Neural progenitor cell (in vitro differentiated cells): ENCODE measurements around the gene TNIK. TPM values are rescaled to one million over a fixed set of nuclear protein-coding genes. Genes with fewer than 3 reads are reported as not detected.

ENCODE experiments used
- DNase-seq: peaks from one replicate; pipeline ENCODE4 v3.0.0-alpha.2; 2016; ENCODE audit warnings: low spot score
- H2AFZ ChIP-seq: fragments of 200-600 bp; sonication (generic); replicated peaks from 2 replicates; pipeline ENCODE4 v1.6.1; 2016; ENCODE audit warnings: antibody characterized with exemption
- H3F3A ChIP-seq: fragments of 200-600 bp; sonication (generic); 2 replicates; pipeline ENCODE4 v1.6.1; 2016; ENCODE audit warnings: antibody characterized with exemption, low read depth
- H3K27ac ChIP-seq: fragments of 200-600 bp; sonication (generic); 2 replicates; pipeline ENCODE4 v1.5.1; 2016; ENCODE audit warnings: mild to moderate bottlenecking
- H3K27me3 ChIP-seq: fragments of 200-600 bp; sonication (generic); 2 replicates; pipeline ENCODE4 v1.6.1; 2016; ENCODE audit warnings: mild to moderate bottlenecking, moderate library complexity
- H3K36me3 ChIP-seq: fragments of 200-600 bp; sonication (generic); 2 replicates; pipeline ENCODE4 v1.5.1; 2016
- H3K4me1 ChIP-seq: fragments of 200-600 bp; sonication (generic); 2 replicates; pipeline ENCODE4 v1.6.1; 2016; ENCODE audit warnings: mixed run types
- H3K4me2 ChIP-seq: fragments of 200-600 bp; sonication (generic); 2 replicates; pipeline ENCODE4 v1.6.1; 2016
- H3K4me3 ChIP-seq: fragments of 200-600 bp; sonication (generic); 2 replicates; pipeline ENCODE4 v1.5.1; 2016
- H3K79me2 ChIP-seq: fragments of 200-600 bp; sonication (generic); 2 replicates; pipeline ENCODE4 v1.6.1; 2016; ENCODE audit warnings: low read depth
- H3K9ac ChIP-seq: fragments of 200-600 bp; sonication (generic); 2 replicates; pipeline ENCODE4 v1.6.1; 2016
- H3K9me3 ChIP-seq: fragments of 200-600 bp; sonication (generic); 2 replicates; pipeline ENCODE4 v1.5.1; 2016; ENCODE audit warnings: low read depth
- H4K20me1 ChIP-seq: fragments of 200-600 bp; sonication (generic); 2 replicates; pipeline ENCODE4 v1.6.1; 2016; ENCODE audit warnings: low read depth
- H3K27ac Mint-ChIP-seq: 3 replicates; pipeline ENCODE4 v1.8.0; 2021; ENCODE audit warnings: mixed read lengths
- H3K27me3 Mint-ChIP-seq: 2 replicates; pipeline ENCODE4 v1.8.0; 2022; ENCODE audit warnings: low read depth, mild to moderate bottlenecking, inconsistent platforms, moderate library complexity, mixed read lengths; ENCODE audit not compliant: insufficient read depth
- H3K36me3 Mint-ChIP-seq: 3 replicates; pipeline ENCODE4 v1.8.0; 2021; ENCODE audit warnings: mixed read lengths
- H3K4me1 Mint-ChIP-seq: 3 replicates; pipeline ENCODE4 v1.8.0; 2021; ENCODE audit warnings: mixed read lengths
- H3K4me3 Mint-ChIP-seq: 3 replicates; pipeline ENCODE4 v1.8.0; 2021; ENCODE audit warnings: mild to moderate bottlenecking, moderate library complexity, mixed read lengths
- H3K9me3 Mint-ChIP-seq: 3 replicates; pipeline ENCODE4 v1.8.0; 2020; ENCODE audit warnings: mixed read lengths
- EZH2 ChIP-seq: fragments of 200-600 bp; sonication (generic); IDR thresholded peaks from 2 replicates; pipeline ENCODE4 v1.6.1; 2017; ENCODE audit warnings: antibody characterized with exemption, mild to moderate bottlenecking, moderate library complexity
- EZH2phosphoT487 ChIP-seq: fragments of 200-600 bp; sonication (generic); IDR thresholded peaks from 2 replicates; pipeline ENCODE4 v1.6.1; 2017; ENCODE audit warnings: antibody characterized with exemption
- total RNA-seq: library from RNA; depleted of rRNA; stranded (reverse); fragments of >200 nt; gene quantifications from 2 replicates; pipeline ENCODE4 v1.2.3, GENCODE V29; 2015; ENCODE audit warnings: low replicate concordance
- TF ChIP-seq, protein P1 (sequence below): fragments of 200-600 bp; sonication (generic); IDR thresholded peaks from 2 replicates; pipeline ENCODE4 v1.5.1; 2017; ENCODE audit warnings: antibody characterized with exemption, mild to moderate bottlenecking

The TNIK gene
- total RNA-seq, 1 donor from 2014 or later: 3.0 TPM

DNA sequence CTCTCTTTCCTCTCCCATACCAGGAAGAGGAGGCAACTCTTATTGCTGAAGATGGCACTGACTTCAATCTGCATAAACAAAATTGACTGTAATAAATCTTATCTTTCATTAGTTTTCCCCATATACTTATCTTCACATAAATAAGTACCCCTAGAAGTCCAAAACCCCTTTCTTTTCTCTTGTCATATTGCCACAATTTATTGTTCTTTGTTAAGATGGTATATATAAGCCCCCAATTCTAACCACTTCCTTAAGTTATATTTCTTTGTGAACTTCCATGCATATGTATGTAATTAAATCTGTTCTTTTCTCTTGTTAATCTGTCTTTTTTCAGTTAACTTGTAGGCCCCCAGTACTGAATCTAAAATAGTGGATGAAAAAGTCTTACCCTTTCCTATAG lies 68.8 kb downstream of the TNIK start:
- Histone ChIP-seq H3K79me2 (no peaks in the 10 kb centered on the region), H3K27me3 (no peaks in the 10 kb centered on the region), H3K36me3 (no peaks in the 10 kb centered on the region), H3K4me2 (no peak overlapping the region), H4K20me1 (no peaks in the 10 kb centered on the region), H3K9ac (no peak overlapping the region), H3K9me3 (peaks cover 5% of the 10 kb centered on the region), H2AFZ (no peak overlapping the region), H3K4me3 (no peak overlapping the region), H3K4me1 (peaks cover 56% of the 10 kb centered on the region), H3K27ac (no peak overlapping the region), H3F3A (peaks cover 12% of the 10 kb centered on the region)
- Mint-ChIP-seq H3K4me1 (peaks cover 64% of the 10 kb centered on the region), H3K27me3 (no peaks in the 10 kb centered on the region), H3K9me3 (peaks cover 6% of the 10 kb centered on the region), H3K36me3 (peaks cover 10% of the 10 kb centered on the region), H3K4me3 (no peak overlapping the region), H3K27ac (no peak overlapping the region)
- TF ChIP-seq EZH2phosphoT487: no peak
- TF ChIP-seq, protein P1, sequence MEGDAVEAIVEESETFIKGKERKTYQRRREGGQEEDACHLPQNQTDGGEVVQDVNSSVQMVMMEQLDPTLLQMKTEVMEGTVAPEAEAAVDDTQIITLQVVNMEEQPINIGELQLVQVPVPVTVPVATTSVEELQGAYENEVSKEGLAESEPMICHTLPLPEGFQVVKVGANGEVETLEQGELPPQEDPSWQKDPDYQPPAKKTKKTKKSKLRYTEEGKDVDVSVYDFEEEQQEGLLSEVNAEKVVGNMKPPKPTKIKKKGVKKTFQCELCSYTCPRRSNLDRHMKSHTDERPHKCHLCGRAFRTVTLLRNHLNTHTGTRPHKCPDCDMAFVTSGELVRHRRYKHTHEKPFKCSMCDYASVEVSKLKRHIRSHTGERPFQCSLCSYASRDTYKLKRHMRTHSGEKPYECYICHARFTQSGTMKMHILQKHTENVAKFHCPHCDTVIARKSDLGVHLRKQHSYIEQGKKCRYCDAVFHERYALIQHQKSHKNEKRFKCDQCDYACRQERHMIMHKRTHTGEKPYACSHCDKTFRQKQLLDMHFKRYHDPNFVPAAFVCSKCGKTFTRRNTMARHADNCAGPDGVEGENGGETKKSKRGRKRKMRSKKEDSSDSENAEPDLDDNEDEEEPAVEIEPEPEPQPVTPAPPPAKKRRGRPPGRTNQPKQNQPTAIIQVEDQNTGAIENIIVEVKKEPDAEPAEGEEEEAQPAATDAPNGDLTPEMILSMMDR: no peak
- no peak for TF ChIP-seq EZH2
- DNase-seq: no peak

DNA sequence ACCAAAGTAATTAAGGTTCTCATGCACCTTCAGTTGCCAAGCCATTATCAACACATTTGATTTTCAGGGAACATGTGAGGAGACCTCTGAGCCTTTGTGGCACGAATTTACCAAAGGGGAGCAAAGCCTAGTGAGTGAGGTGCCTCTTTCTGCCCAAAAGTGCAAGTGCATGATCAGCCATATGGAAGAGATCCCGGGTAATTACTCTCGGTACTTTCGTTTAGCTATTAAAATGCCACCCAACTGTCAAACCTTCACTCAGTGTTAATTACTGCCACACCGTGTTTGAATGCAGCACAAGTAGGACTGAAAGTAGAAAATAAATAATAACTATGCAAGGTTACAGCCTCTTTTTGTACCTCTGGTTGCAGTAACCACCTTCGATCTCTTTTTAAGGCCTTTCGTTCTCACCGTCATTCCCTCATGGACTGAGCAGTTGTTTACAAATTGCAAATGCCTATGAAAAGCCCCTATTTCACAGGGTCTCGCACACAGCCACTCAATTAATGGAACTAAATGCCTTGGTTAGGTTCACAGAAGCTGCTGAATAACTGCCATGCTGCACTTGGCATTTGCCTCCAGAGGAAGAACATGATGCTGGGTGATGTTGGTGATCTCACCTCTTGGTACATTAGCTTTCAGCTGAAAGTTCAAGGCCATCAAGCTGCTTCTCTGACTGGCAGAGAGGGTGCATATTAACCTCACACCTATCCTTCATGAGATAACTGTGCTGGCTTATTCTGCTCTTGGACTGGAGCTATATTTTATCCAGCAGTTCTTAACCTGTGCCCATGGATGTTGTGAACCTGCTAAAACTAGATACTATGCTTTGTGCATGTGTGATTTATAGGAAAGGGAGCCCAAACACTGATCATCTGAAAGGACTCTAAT lies 69.9 kb downstream of the TNIK start:
- no peaks in the 10 kb centered on the region for H3K36me3 ChIP-seq
- Mint-ChIP-seq H3K27me3 (no peaks in the 10 kb centered on the region), H3K36me3 (peaks cover 10% of the 10 kb centered on the region), H3K9me3 (peaks cover 6% of the 10 kb centered on the region), H3K4me1 (peaks cover 62% of the 10 kb centered on the region), H3K27ac (no peak overlapping the region), H3K4me3 (no peak overlapping the region)
- H3K79me2 ChIP-seq: no peaks in the 10 kb centered on the region
- H3K9ac ChIP-seq: no peak overlapping the region
- DNase-seq: no peak
- H3K27me3 ChIP-seq: no peaks in the 10 kb centered on the region
- H2AFZ ChIP-seq: no peak overlapping the region
- H3K4me2 ChIP-seq: no peak overlapping the region
- no peak overlapping the region for H3K27ac ChIP-seq
- H3K4me3 ChIP-seq: no peak overlapping the region
- H3K9me3 ChIP-seq: peaks cover 5% of the 10 kb centered on the region
- no peaks in the 10 kb centered on the region for H4K20me1 ChIP-seq
- peaks cover 12% of the 10 kb centered on the region for H3F3A ChIP-seq
- TF ChIP-seq EZH2 (no peak), EZH2phosphoT487 (no peak)
- TF ChIP-seq, protein P1: no peak
- H3K4me1 ChIP-seq: peaks cover 49% of the 10 kb centered on the region

DNA sequence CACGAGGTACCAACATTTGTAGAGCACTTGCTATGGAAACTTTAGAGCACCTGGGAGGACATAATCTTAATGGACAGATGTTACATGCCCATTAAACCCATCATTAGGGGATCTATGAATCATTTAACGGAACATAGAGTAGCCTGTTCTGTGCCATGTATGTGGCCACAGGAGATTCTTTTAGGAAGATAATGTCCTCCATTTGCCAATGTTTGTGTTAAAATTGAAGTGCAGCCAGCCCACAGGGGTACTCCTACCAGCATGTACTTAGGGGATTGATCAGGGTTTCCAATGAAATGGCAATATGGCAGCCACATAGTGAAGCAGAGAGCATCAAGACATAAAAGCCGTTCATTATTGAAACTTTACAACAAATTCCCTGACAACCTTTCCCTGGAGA lies 70.7 kb downstream of the TNIK start:
- Histone ChIP-seq H3F3A (peaks cover 17% of the 10 kb centered on the region), H3K27me3 (no peaks in the 10 kb centered on the region), H3K36me3 (no peaks in the 10 kb centered on the region), H3K79me2 (no peaks in the 10 kb centered on the region), H4K20me1 (no peaks in the 10 kb centered on the region), H3K9ac (no peak overlapping the region), H3K4me2 (no peak overlapping the region), H2AFZ (no peak overlapping the region), H3K4me3 (no peak overlapping the region), H3K9me3 (peaks cover 5% of the 10 kb centered on the region), H3K4me1 (peaks cover 49% of the 10 kb centered on the region), H3K27ac (no peak overlapping the region)
- H3K36me3 Mint-ChIP-seq: peaks cover 10% of the 10 kb centered on the region
- H3K27me3 Mint-ChIP-seq: no peaks in the 10 kb centered on the region
- DNase-seq: no peak
- peaks cover 63% of the 10 kb centered on the region for H3K4me1 Mint-ChIP-seq
- peaks cover 6% of the 10 kb centered on the region for H3K9me3 Mint-ChIP-seq
- no peak overlapping the region for H3K27ac Mint-ChIP-seq
- H3K4me3 Mint-ChIP-seq: no peak overlapping the region
- TF ChIP-seq, protein P1: no peak
- TF ChIP-seq EZH2phosphoT487 (no peak), EZH2 (no peak)
